GM18519 (cell line): Measurements from ENCODE around the gene HDLBP.
A peak's percentile ranks its signal among the peaks of the same experiment; 100 is the strongest.

Experiments
- ATAC-seq: cut with Tn5 transposase; IDR thresholded peaks from one replicate; pipeline ENCODE4 v1.9.1; 2021; ENCODE audit warnings: mild to moderate bottlenecking, moderate library complexity; ENCODE audit not compliant: unreplicated experiment, low FRiP score

Gene HDLBP

GRCh38 chr2:241315093-241315878, at the start of gene HDLBP:
Gene HDLBP (minus strand): TSS chr2:241315672. CDS start chr2:241266869, 48,803 bp downstream.
- ATAC-seq, result peak; percentile 62

- ATAC-seq, result no peak
Observed at GRCh38 chr2:241364781-241365180, 49.3 kb upstream of the HDLBP start.

- ATAC-seq, result no peak
Observed at GRCh38 chr2:241363426-241363825, 48.0 kb upstream of the HDLBP start.

- no peak for ATAC-seq
Observed at GRCh38 chr2:241359481-241360045, 44.1 kb upstream of the HDLBP start.

GRCh38 chr2:241358470-241358869, 43.0 kb upstream of the HDLBP start:
- ATAC-seq, result peak; percentile 32

GRCh38 chr2:241357531-241357930, 42.1 kb upstream of the HDLBP start:
- no peak for ATAC-seq

GRCh38 chr2:241356871-241357260, 41.4 kb upstream of the HDLBP start:
- ATAC-seq, result no peak

- ATAC-seq, result peak; percentile 71
Observed at GRCh38 chr2:241355983-241356870, 40.8 kb upstream of the HDLBP start, which contains the start of gene FARP2. Gene FARP2 (plus strand): TSS chr2:241356285. CDS start chr2:241373108, 16,823 bp downstream.

- no peak for ATAC-seq
Observed at GRCh38 chr2:241354668-241355658, 39.5 kb upstream of the HDLBP start.

- no peak for ATAC-seq
Observed at GRCh38 chr2:241352227-241352626, 36.8 kb upstream of the HDLBP start.

- ATAC-seq, result no peak
Observed at GRCh38 chr2:241351640-241352031, 36.2 kb upstream of the HDLBP start.

- ATAC-seq, result no peak
Observed at GRCh38 chr2:241350878-241351639, 35.6 kb upstream of the HDLBP start.

GRCh38 chr2:241350530-241350877, 35.0 kb upstream of the HDLBP start:
- no peak for ATAC-seq

- no peak for ATAC-seq
Observed at GRCh38 chr2:241349941-241350340, 34.5 kb upstream of the HDLBP start.

- ATAC-seq, result no peak
Observed at GRCh38 chr2:241344925-241345651, 29.6 kb upstream of the HDLBP start.

- no peak for ATAC-seq
Observed at GRCh38 chr2:241340631-241341163, 25.2 kb upstream of the HDLBP start.

GRCh38 chr2:241339839-241340630, 24.6 kb upstream of the HDLBP start:
- ATAC-seq, result no peak

GRCh38 chr2:241334813-241335212, 19.3 kb upstream of the HDLBP start:
- ATAC-seq, result no peak
